T-helper 9 cell (primary cell): ENCODE measurements around the gene GORASP1.

Experiments used
- DNase-seq: peaks from one replicate; pipeline ENCODE4 v3.0.0-alpha.2; 2020

GORASP1 gene

GRCh38 chr3:39124876-39125840 is 17.7 kb upstream of the GORASP1 start:
- no peak for DNase-seq

- no peak for DNase-seq
These were observed 15.4 kb upstream of the GORASP1 start for GRCh38 chr3:39122813-39123212.

GRCh38 chr3:39121621-39122020 is 14.2 kb upstream of the GORASP1 start:
- no peak for DNase-seq

GRCh38 chr3:39118931-39119660 is 11.7 kb upstream of the GORASP1 start:
- no peak for DNase-seq

GRCh38 chr3:39118079-39118478 is 10.7 kb upstream of the GORASP1 start:
- DNase-seq = no peak

GRCh38 chr3:39115870-39116269 is 8.4 kb upstream of the GORASP1 start:
- DNase-seq = no peak

- no peak for DNase-seq
These were observed 7.0 kb upstream of the GORASP1 start for GRCh38 chr3:39114456-39114855.

GRCh38 chr3:39113291-39113690 is 5.9 kb upstream of the GORASP1 start:
- no peak for DNase-seq

- no peak for DNase-seq
These were observed 5.1 kb upstream of the GORASP1 start for GRCh38 chr3:39112535-39112934.

- DNase-seq = no peak
These were observed 4.7 kb upstream of the GORASP1 start for GRCh38 chr3:39112113-39112512.

- DNase-seq = no peak
These were observed 2.7 kb upstream of the GORASP1 start for GRCh38 chr3:39110041-39110639.

- DNase-seq = no peak
These were observed 1.7 kb upstream of the GORASP1 start for GRCh38 chr3:39109086-39109485.

- DNase-seq = no peak
These were observed 828 bp upstream of the GORASP1 start for GRCh38 chr3:39108200-39108710.

- no peak for DNase-seq
These were observed 508 bp downstream of the GORASP1 start for GRCh38 chr3:39106851-39107387.

GRCh38 chr3:39106281-39106811 is 1.1 kb downstream of the GORASP1 start:
- no peak for DNase-seq

GRCh38 chr3:39105687-39106063 is 1.8 kb downstream of the GORASP1 start:
- no peak for DNase-seq

GRCh38 chr3:39104961-39105686 is 2.3 kb downstream of the GORASP1 start:
- no peak for DNase-seq

GRCh38 chr3:39103791-39104552 is 3.5 kb downstream of the GORASP1 start:
- no peak for DNase-seq

GRCh38 chr3:39103324-39103693 is 4.1 kb downstream of the GORASP1 start:
- DNase-seq = no peak

GRCh38 chr3:39102504-39103323 is 4.7 kb downstream of the GORASP1 start:
- no peak for DNase-seq
